Islet precursor cell (in vitro differentiated cells): ENCODE results near the gene PIGN.
A peak's percentile ranks its signal among the peaks of the same experiment; 100 is the strongest.

Experiments
- DNase-seq: peaks from one replicate; pipeline ENCODE4 v3.0.0-alpha.2; 2018

PIGN gene, protein sequence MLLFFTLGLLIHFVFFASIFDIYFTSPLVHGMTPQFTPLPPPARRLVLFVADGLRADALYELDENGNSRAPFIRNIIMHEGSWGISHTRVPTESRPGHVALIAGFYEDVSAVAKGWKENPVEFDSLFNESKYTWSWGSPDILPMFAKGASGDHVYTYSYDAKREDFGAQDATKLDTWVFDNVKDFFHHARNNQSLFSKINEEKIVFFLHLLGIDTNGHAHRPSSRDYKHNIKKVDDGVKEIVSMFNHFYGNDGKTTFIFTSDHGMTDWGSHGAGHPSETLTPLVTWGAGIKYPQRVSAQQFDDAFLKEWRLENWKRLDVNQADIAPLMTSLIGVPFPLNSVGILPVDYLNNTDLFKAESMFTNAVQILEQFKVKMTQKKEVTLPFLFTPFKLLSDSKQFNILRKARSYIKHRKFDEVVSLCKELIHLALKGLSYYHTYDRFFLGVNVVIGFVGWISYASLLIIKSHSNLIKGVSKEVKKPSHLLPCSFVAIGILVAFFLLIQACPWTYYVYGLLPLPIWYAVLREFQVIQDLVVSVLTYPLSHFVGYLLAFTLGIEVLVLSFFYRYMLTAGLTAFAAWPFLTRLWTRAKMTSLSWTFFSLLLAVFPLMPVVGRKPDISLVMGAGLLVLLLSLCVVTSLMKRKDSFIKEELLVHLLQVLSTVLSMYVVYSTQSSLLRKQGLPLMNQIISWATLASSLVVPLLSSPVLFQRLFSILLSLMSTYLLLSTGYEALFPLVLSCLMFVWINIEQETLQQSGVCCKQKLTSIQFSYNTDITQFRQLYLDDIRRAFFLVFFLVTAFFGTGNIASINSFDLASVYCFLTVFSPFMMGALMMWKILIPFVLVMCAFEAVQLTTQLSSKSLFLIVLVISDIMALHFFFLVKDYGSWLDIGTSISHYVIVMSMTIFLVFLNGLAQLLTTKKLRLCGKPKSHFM

DNA sequence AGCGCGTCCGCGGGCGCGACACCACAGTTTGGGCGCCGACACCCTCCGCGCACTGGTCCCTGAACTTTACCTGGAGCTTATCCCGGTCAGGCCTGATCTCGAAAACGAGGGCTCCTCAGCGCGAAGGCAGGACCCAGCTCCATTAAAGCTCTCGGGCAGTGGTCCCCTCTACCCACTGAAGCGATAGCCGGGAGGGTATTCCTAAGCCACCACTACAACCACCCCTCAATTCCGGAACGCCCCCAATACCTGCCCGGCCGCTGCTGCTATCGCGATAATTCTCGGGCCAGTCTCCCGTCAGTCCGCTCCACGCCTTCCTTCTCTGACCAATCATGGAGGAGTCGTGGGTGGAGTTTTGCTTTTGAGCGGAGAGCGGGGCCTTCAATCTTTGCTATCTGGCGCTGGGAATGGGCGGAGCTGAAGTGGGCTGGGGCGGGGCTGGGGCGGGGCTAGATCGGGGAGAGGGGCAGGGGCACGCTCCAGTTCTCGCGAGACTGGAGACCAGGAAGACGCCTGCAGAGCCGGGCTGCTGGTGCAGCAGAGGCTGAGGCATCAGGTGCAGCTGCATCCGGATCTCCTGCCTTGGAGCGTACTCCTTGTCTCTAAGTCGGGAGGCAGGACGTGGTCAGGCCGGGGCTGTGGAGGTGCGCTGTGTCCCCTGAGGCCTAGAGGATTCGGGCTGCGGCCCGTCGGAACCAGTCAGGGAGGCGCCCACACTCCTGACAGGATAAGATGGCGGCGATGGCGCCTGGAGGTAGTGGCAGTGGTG lies at the start of gene PIGN, which contains the start of gene RELCH:
Gene PIGN (minus strand): TSS at position 283 of the 769 bp plus-strand sequence. CDS start 25,703 bp downstream, outside the sequence.
Gene RELCH (plus strand): TSS at position 482 of the 769 bp plus-strand sequence. CDS start 251 bp downstream, at position 733.
- DNase-seq = peak; percentile 100

DNA sequence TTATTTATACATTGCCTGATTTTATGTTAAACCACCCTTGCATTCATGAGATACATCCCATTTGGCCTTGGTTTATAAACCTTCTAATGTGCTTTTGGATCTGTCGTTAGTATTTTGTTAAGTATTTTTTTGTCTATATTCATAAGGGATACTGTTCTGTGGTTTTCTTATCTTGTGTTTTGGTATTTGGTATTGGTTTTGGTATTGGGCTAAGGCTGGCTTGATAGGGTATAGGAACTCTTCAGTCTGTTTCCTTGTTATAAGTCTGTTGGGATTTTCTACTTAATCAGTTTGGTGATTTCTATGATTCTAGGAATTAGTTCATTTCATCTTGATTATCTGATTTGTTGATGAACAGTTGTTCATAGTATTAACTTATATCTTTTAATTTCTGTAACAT lies 49.4 kb upstream of the PIGN start:
- DNase-seq = no peak

DNA sequence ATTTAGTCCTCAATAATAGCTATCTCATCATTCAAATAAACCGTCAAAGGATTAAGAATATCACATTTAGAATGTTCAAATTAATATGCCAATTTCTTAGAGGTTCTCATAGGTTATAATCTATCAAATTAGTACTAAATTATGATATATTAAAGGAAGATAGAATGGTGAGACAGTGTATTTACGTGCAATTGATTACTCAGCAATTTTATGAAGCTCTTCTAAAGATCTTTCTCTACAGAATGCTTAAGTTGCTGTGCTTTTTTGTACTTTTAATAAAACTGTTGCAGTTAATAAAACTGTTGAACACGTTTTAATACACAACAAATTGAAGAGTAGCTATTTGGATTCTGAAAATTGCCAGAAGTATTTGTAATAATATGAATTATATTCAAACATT lies 39.2 kb upstream of the PIGN start:
- DNase-seq = no peak

DNA sequence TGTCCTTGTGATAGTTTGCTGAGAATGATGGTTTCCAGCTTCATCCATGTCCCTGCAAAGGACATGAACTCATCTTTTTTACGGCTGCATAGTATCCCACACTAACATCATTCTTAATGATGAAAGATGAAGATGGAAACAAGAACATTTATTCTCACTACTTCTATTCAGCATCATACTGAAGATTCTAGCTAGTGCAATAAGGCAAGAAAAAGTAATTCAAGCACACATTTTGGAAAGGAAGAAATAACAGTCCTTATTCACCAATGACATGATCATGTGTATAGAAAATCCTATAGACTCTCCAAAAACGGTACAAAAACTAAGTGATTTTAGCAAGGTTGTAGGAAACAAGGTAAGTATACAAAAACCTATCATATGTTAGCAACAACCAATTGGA lies 37.4 kb upstream of the PIGN start:
- DNase-seq = no peak

DNA sequence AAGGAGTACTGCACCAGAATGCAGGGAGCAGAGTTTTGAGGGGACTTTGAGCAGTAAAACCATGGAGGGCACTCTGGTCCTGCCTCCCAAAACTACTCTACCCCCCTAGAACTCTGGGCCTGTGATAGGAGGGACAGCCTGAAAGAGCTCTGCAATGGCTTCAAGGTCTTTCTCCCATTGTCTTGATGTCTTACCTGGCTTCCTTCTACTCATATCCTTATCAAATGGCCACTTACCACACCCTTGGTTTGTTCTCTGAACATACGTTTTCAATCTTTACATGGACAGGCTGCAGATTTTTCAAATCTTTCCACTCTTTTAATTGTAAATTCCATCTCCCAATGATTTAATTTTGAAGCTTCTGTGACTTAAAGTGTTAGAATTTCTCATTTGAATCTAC lies 27.9 kb upstream of the PIGN start:
- DNase-seq = no peak

DNA sequence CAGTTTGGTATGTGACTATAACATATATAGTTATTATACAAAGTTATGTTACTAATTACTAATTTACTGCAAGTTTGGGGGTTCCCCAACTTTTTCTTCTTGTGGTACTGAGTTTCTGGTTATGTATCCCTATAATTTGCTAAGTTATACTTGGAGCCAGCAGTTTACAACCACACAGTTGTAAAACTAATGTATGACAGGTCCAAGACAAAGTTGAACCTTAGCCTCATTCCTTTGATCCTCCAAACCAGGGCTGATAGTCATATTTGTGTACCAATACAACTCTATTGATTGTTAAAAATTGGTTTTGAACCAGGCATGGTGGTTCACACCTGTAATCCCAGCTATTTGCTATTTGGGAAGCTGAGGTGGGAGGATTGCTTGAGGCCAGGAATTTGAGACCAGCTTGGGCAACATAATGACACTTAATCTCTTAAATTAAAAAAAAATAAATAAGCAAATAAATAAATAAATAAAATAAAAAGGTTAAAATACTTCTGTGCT lies 24.5 kb upstream of the PIGN start:
- DNase-seq = no peak

DNA sequence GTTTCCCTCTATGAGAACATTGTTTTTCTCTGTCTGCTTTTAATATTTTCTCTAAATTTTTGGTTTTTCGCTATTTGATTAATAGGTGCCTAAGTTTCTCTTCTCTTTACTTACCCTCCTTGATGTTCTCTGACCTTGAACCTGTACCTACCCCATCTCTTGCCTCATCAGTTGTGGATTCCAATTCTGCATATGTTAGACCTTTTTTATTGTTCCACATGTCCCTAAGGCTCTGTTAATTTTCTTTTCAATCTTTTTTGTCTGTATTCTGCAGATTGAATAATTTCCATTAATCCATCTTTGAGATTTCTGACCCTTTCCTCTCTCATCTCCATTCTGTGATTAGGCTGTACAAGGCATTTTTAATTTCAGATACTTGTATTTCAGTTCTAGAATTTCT lies 23.3 kb upstream of the PIGN start:
- no peak for DNase-seq

DNA sequence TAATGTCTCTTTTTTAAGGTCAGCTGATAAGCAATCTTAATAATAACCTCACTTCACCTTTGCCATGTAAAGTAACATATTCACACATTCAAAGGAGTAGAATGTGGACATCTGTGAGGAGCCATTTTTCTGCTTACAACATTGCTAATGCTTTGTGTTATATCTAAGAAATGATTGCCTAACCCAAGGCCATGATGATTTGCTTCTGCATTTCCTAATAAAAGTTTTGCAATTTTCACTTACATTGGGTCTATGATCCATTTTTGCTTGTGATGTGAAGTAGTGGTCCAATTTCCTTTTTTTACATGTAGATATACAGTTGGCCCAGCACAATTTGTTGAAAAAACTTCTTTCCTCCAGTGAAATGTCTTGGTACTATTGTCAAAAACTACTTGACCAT lies 22.2 kb upstream of the PIGN start:
- no peak for DNase-seq

DNA sequence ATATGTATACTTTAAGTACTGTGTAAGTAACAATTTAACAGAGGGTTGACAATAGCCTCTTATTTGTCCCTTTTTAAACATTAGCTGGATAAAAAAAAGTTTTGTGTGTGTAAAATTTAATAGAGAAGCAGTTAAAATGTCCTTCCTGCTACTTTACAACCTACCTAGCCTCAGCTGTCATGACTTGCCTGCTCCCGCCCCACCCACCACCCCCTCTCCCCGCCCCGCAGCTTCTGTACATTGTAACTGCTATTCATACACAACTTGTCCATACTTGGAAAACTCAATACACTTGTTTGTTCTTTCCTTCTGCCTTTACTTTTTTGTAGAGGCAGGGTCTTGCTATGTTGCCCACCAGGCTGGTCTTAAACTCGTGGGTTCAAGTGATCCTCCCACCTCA lies 19.7 kb upstream of the PIGN start:
- no peak for DNase-seq

DNA sequence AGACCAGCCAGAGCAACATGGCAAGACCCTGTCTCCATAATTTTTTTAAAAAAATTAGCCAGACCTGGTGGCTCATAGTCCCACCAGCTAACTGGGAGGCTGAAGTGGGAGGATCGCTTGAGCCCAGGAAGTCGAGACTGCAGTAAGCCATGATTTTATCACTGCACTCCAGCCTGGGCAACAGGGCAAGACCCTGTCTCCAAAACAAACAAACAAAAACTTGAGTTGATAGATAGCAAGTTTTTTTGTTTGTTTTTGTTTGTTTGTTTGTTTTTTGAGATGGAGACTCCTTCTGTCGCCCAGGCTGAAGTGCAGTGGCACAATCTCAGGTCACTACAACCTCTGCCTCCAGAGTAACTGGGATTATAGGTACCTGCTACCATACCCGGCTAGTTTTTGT lies 19.0 kb upstream of the PIGN start:
- DNase-seq = no peak

DNA sequence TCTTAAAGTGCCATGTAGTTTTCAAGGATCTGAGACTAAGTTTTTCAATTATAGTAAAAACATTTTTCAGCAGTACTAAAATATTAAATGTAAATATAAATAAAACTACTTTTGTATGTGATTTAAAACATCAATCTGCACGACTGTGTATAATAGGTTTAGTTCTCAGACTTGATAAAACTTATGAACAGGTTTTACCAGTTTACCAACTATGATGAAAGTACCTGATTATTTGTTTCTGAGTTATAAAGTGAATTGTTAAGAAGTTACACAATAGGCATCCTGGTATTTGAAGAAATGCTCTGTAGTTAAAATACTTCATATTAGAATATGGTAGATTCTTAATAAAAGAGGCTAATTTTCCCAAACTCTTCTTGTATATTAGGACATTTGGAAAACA lies 15.0 kb upstream of the PIGN start:
- DNase-seq = no peak

DNA sequence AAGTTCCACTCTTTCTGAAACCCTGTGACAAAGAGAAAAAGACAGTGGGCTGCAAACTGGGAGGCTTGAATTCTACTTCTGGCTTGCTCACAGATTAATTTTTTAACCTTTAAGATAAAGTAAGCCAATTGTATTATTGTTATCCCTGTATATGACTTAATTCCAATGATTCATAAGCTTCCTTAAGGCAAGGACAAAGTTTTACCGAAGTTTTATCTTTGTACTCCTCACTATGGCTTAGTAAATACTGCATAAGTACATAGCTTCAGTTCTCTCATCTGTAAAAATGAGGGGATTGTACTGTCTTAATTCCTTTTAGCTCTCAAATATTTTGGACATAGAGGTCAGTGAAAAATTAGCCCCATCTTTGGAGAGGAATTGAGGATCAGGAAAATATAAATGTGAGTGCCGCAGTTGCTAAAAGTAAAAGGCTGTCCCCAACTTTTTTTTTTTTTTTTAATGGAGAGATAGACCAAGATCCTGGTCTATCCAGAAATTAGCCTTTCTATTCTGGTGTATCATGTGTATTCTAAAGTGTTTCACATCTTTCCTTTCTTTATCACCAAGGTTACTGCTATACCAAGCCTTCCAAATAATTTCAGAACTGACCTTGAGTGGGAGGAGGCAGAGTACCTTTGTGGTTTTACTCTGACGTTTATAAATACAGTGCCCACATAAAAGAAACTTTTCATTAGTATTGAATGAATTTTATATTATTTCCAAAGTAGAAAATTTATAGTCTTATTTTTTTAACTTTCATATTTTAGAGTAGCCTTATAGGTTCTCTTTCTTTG lies 13.5 kb upstream of the PIGN start:
- no peak for DNase-seq

DNA sequence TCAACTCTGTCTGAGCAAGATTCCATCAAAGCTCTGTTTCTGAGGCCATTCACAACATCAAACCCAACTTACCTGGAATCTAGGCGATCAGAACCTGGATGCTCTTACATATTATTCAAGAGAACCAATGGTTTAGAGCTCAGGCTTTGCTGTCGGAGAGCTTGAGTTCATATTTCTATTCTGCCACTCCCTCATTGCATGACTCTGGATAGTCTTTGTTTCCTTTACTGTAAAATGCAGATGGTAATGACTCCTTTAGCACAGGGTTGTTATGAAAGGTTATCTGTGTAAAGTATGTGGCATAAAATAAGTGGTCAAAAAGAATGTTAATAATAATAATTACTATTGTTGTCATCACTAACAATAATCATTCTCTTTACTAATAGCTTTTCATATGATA lies 12.8 kb upstream of the PIGN start:
- no peak for DNase-seq

DNA sequence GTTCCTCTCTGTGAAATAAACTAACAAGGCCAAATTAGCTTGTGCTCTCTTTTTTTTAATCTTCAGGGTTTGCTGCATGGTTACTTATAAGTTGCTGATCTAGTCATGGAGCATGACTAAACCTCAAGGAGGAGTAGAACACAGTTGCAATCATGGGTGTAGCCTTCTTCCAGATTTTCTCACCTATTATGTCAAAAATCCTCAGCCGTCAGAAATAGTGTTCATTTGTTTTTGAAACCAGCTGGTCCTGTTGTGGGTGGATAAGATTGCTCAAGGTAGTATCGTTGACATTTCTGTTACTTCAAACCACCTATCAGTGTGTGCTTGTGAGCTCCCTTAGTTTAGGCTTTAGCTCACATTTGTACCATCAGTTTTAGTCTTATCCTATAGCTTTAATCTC lies 11.4 kb upstream of the PIGN start:
- no peak for DNase-seq

DNA sequence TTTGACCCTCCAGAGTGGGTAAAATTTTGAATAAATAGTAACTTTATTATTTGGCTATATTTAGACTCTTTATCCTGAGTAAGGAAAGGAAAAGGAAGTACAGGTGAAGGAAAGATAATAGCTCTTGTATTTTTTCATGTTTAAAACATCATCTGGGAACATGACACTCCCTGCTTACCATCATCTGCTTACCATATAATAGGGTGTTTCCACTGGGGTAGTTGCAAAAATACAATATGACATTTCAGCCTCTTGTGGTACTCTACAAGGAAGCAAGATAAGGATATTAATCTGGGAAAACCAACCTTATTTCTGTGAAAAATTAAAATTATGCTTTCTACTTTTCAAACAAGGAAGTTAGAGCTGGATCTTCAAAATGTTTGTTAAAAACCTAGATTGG lies 10.1 kb upstream of the PIGN start:
- no peak for DNase-seq

DNA sequence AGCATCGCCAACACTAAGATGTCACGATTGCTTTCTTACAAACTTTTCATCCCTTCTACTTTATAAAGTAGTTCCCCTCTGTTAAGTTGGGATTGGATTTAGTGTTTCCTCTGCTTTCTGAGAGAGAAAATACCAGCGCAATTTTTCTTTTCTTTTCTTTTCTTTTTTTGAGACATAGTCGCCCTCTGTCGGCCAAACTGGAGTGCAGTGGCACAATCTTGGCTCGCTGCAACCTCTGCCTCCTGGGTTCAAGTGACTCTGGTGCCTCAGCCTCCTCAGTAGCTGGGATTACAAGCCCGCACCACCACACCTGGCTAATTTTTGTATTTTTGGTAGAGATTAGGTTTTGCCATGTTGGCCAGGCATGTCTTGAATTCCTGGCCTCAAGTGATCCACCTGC lies 9.2 kb upstream of the PIGN start:
- DNase-seq = no peak

DNA sequence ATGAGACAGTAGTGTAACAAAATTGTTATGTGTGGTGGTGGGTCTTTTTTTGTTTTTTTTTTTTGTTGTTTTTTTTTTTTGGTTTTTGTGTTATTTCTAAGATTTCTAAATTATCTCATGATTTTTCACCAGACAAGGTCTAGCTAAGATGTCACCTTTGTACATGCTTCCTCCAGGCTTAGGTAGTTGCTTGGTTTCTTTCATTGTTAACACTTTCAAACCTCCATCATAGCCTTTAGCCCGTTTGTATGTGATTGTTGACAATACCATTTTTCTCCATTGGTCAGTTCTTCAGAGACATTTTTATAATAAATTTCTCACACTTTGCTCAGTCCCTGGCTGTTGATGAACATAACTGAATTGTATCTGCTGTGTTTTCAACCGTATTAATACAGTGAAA lies 2.4 kb upstream of the PIGN start:
- DNase-seq = no peak

DNA sequence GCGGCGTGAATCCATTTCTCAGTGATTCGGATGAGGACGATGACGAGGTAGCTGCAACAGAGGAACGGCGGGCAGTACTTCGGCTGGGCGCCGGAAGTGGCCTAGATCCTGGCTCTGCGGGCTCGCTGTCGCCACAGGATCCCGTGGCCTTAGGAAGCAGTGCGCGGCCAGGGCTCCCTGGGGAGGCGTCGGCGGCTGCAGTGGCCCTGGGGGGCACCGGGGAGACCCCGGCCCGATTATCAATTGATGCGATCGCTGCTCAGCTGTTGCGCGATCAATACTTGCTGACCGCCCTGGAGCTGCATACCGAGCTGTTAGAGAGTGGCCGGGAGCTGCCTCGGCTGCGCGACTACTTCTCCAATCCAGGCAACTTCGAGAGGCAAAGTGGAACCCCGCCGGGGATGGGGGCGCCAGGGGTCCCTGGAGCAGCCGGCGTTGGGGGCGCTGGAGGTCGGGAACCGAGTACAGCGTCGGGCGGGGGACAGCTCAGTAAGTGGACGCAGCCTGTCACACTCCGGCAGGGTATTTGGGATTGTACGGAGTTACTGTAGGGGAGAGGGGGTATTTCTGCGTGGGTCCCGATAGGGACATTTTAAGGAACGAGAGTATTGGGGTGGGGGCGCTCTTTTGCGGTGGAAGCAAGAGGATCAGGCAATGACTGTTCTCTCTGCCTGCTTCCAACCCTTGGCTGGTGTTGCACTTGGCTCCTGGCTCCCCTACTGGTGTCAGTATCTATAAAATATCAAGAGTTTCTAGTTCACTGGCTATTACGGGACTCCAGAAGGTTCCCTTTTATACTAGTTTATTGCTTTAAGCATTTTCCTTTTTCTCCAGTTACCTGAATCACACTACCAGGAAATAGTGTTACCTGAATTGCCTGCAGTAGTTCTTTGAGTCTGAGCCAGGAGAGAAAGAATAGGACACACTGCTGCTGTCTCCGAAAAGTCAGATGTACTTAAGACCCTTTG lies 971 bp upstream of the PIGN start:
- peak; percentile 58 for DNase-seq

DNA sequence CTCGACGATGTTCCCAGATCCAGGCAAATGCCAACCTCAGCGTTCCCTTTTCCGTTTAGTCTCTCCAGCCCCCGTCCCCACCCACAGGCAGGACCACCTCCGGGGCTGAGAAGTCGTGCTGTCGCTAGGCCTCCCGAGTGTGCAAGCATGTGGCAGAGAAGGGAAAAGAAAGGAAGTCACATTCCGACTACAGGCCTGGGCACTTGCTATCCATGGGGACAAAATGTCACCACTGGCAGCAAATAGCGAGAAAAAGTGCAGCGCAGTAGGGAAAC lies 420 bp downstream of the PIGN start:
- peak; percentile 85 for DNase-seq

DNA sequence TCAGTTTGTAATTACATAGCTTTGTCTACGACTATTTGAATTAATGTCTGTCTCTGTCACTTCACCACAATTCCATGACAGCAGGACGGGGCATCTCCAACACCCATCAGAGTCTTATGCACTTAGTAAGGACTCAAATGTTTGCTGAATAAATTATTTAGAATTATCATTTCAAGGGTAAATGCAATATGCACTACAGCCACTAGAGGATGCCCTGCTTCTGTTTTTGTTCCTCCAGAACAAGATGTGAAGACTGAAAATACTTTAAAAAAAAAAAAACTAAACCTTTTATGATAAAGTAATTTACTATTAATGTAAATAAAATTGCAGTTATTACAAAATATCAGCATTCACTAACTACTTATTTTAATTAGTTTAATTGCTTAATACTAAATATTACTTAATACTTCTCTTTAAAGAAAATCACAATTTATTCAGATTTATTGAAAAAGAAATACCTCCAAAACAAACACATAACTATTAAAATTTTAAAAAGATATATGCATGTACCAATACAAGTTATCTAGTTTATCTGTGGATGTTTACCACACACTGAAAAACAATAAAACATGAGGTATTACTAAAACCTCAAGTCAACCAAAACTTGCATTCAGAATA lies 3.2 kb downstream of the PIGN start:
- no peak for DNase-seq

DNA sequence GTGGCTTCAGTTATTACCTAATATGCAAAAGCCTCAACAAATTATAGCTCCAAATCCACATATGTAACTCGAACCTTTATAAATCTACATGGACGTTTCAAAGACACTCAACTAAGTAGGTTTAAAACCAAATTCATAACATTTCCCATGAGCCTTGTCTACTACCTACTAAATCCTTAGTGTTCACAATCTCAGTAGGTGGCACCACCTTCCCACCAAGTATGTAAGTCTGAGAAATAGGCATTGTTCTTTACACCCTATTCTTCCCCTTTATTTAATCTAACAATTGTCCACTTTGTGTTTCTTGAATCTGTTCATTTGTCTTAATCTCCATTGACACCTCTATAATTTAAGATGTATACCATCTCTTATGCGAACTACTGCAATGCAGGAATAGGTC lies 4.6 kb downstream of the PIGN start:
- DNase-seq = no peak
